PC-3 (cell line): ENCODE measurements around the gene EED. TPM values are rescaled to one million over a fixed set of nuclear protein-coding genes. Genes with fewer than 3 reads are reported as not detected.
A peak's percentile ranks its signal among the peaks of the same experiment; 100 is the strongest.
"Not testable (repeated sequence)": the region's sequence is repeated elsewhere in the genome, so short reads cannot be mapped to it uniquely, and the experiment has no call there.

Source experiments
- ATAC-seq: fragments of 200-7000 bp; cut with Tn5 transposase; 2 replicates; pipeline ENCODE4 v1.9.1; 2020; ENCODE audit warnings: mild to moderate bottlenecking, moderate library complexity
- BruUV-seq: library from RNA; stranded (reverse); fragments of 400-500 nt; replicated peaks from 2 replicates; lab custom pipeline; 2021; lab: Mats Ljungman, UMichigan
- CTCF ChIA-PET: fragments of 300-600 bp; sonication (Branson Sonifier 250); formaldehyde crosslinking; loops from one replicate; lab custom pipeline; 2022; ENCODE audit warnings: antibody characterized with exemption; lab: Charles Lee
- POLR2A ChIA-PET: fragments of 300-600 bp; sonication (Branson Sonifier 250); formaldehyde crosslinking; loops from one replicate; lab custom pipeline; 2022; ENCODE audit warnings: antibody characterized with exemption; ENCODE audit not compliant: unreplicated experiment; lab: Charles Lee
- DNase-seq: peaks from one replicate; pipeline ENCODE4 v3.0.0-alpha.2; 2015
- H2AFZ ChIP-seq: fragments of 300-600 bp; sonication (generic); 2 replicates; pipeline ENCODE4 v1.6.0; 2016; ENCODE audit warnings: antibody characterized with exemption, low read length
- H3F3A ChIP-seq: fragments of 300-600 bp; sonication (generic); one replicate; pipeline ENCODE4 v1.6.0; 2017; ENCODE audit warnings: antibody characterized with exemption, low read length, control low read depth, mild to moderate bottlenecking; ENCODE audit not compliant: unreplicated experiment
- H3K27ac ChIP-seq: fragments of 300-600 bp; sonication (generic); 2 replicates; pipeline ENCODE4 v1.5.1; 2016; ENCODE audit warnings: mild to moderate bottlenecking, low read length
- H3K27me3 ChIP-seq: fragments of 300-600 bp; sonication (generic); 2 replicates; pipeline ENCODE4 v1.6.1; 2016; ENCODE audit warnings: low read length, mixed read lengths
- H3K36me3 ChIP-seq: fragments of 300-600 bp; sonication (generic); 2 replicates; pipeline ENCODE4 v1.6.1; 2016; ENCODE audit warnings: low read depth, mixed run types, low read length, mixed read lengths
- H3K4me1 ChIP-seq: fragments of 300-600 bp; sonication (generic); 2 replicates; pipeline ENCODE4 v1.5.1; 2016; ENCODE audit warnings: low read length; ENCODE audit not compliant: insufficient read depth
- H3K4me2 ChIP-seq: fragments of 300-600 bp; sonication (generic); 2 replicates; pipeline ENCODE4 v1.6.0; 2016; ENCODE audit warnings: low read length
- H3K4me3 ChIP-seq: fragments of 300-600 bp; sonication (generic); 2 replicates; pipeline ENCODE4 v1.5.1; 2016; ENCODE audit warnings: mild to moderate bottlenecking, low read length, mixed read lengths
- H3K79me2 ChIP-seq: fragments of 300-600 bp; sonication (generic); 2 replicates; pipeline ENCODE4 v1.6.1; 2017; ENCODE audit warnings: low read length, mixed read lengths
- H3K9ac ChIP-seq: fragments of 300-600 bp; sonication (generic); 2 replicates; pipeline ENCODE4 v1.6.0; 2016; ENCODE audit warnings: mild to moderate bottlenecking, low read length
- H3K9me2 ChIP-seq: fragments of 300-600 bp; sonication (generic); replicated peaks from 2 replicates; pipeline ENCODE4 v1.6.1; 2016; ENCODE audit warnings: mixed run types, low read length, mixed read lengths
- H3K9me3 ChIP-seq: fragments of 300-600 bp; sonication (generic); 2 replicates; pipeline ENCODE4 v1.6.1; 2016; ENCODE audit warnings: low read length, mixed read lengths
- H4K20me1 ChIP-seq: fragments of 300-600 bp; sonication (generic); 2 replicates; pipeline ENCODE4 v1.6.1; 2016; ENCODE audit warnings: low read length, mixed read lengths
- CTCF ChIP-seq: fragments of 300-600 bp; sonication (generic); conservative IDR thresholded peaks from 2 replicates; pipeline ENCODE4 v1.5.1; 2017; ENCODE audit warnings: antibody characterized with exemption, low read depth, mild to moderate bottlenecking, low read length
- EZH2 ChIP-seq: fragments of 300-600 bp; sonication (generic); IDR thresholded peaks from one replicate; pipeline ENCODE4 v1.6.1; 2017; ENCODE audit warnings: antibody characterized with exemption, mild to moderate bottlenecking, low read length; ENCODE audit not compliant: unreplicated experiment
- EZH2phosphoT487 ChIP-seq: fragments of 300-600 bp; sonication (generic); IDR thresholded peaks from 2 replicates; pipeline ENCODE4 v1.6.1; 2018; ENCODE audit warnings: mild to moderate bottlenecking, antibody characterized with exemption, low read length, borderline replicate concordance
- intact Hi-C: fragments of 100-400 bp; cut with micrococcal nuclease; formaldehyde crosslinking; loops from 2 replicates; pipeline ENCODE4 v1.9.0; 2023
- total RNA-seq: library from RNA; depleted of rRNA; stranded (reverse); fragments of >200 nt; gene quantifications from 2 replicates; pipeline ENCODE4 v1.2.3, GENCODE V29; 2014

EED gene
- total RNA-seq, 1 experiment from 2014 or later, result 17.6 TPM

DNA sequence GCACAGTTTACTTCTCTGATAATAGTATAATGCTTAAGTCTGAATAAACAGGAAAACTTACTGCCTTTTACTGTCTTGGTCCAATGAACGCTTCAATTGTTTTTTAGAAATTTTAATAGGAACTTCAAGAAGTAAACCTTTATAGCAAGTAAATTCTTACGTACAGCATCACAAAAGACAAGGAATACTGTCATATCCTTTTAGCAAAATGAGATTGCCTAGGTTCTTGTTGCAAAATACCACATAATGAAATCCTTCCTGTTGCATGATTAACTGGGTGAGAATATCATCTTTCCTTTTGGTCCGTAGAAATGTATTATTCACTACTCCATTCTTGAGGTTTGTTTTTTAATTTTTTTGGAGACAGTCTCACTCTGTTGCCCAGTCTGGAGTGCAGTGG is 35.2 kb downstream of the EED start:
- CTCF ChIA-PET, result no interaction called here

GRCh38 chr11:86287468-86287796 is 42.9 kb downstream of the EED start:
- DNase-seq (no peak), ATAC-seq (no peak)
- Histone ChIP-seq H3K79me2 (no peaks in the 10 kb centered on the region), H3K9me3 (no peaks in the 10 kb centered on the region), H3K4me2 (no peak overlapping the region), H3F3A (no peaks in the 10 kb centered on the region), H3K9me2 (no peaks in the 10 kb centered on the region), H4K20me1 (no peaks in the 10 kb centered on the region), H2AFZ (no peak overlapping the region), H3K4me3 (no peak overlapping the region), H3K27me3 (no peaks in the 10 kb centered on the region), H3K9ac (no peak overlapping the region), H3K36me3 (no peaks in the 10 kb centered on the region), H3K4me1 (no peaks in the 10 kb centered on the region), H3K27ac (no peak overlapping the region)
- TF ChIP-seq EZH2phosphoT487 (no peak), EZH2 (no peak), CTCF (no peak)
- POLR2A ChIA-PET, result no interaction called here
- intact Hi-C loops, result no loop called here
- no TSS peak for BruUV-seq
- CTCF ChIA-PET, result no interaction called here

More for the DNA sequence above, 35.2 kb downstream of the EED start:
- TF ChIP-seq CTCF (no peak), EZH2phosphoT487 (no peak), EZH2 (no peak)
- no peaks in the 10 kb centered on the region for H3F3A ChIP-seq
- no peak overlapping the region for H3K27ac ChIP-seq
- H3K4me2 ChIP-seq, result no peak overlapping the region
- POLR2A ChIA-PET, result no interaction called here
- no peaks in the 10 kb centered on the region for H3K27me3 ChIP-seq
- H3K79me2 ChIP-seq, result peaks cover 8% of the 10 kb centered on the region; the same call in 1 of the 2 replicates
- H4K20me1 ChIP-seq, result no peaks in the 10 kb centered on the region
- H3K4me3 ChIP-seq, result no peak overlapping the region
- no TSS peak for BruUV-seq
- no peaks in the 10 kb centered on the region for H3K9me3 ChIP-seq
- no peak overlapping the region for H2AFZ ChIP-seq
- DNase-seq, result no peak
- H3K36me3 ChIP-seq, result peaks cover 29% of the 10 kb centered on the region
- ATAC-seq, result no peak
- no peak overlapping the region for H3K9ac ChIP-seq
- H3K4me1 ChIP-seq, result no peaks in the 10 kb centered on the region
- no peaks in the 10 kb centered on the region for H3K9me2 ChIP-seq
- intact Hi-C loops, result no loop called here

GRCh38 chr11:86288776-86289507 is 44.4 kb downstream of the EED start:
- ATAC-seq (no peak), DNase-seq (no peak)
- intact Hi-C loops, result loop anchor here (2.0 kb wide), 1 partner anchor 246 kb away; no protein-coding TSS in a partner anchor
- BruUV-seq, result no TSS peak
- ChIA-PET CTCF (interaction anchor here (0.7 kb wide), 1 partner anchor 22 kb away, joined by 5 read pairs; no protein-coding TSS in a partner anchor), POLR2A (interaction anchor here (0.6 kb wide), 1 partner anchor 80 kb away, joined by 4 read pairs; no protein-coding TSS in a partner anchor)
- no peak overlapping the region for H3K4me3 ChIP-seq
- H2AFZ ChIP-seq, result no peak overlapping the region
- TF ChIP-seq CTCF, result no peak
- no peak for TF ChIP-seq EZH2phosphoT487
- TF ChIP-seq EZH2, result no peak
- no peaks in the 10 kb centered on the region for H3K9me2 ChIP-seq
- H3K9ac ChIP-seq, result no peak overlapping the region
- H3K79me2 ChIP-seq, result no peaks in the 10 kb centered on the region
- H3K27me3 ChIP-seq, result no peaks in the 10 kb centered on the region
- H3K4me2 ChIP-seq, result no peak overlapping the region
- H3K4me1 ChIP-seq, result no peaks in the 10 kb centered on the region
- H3K36me3 ChIP-seq, result no peaks in the 10 kb centered on the region
- no peak overlapping the region for H3K27ac ChIP-seq
- no peaks in the 10 kb centered on the region for H3K9me3 ChIP-seq
- H3F3A ChIP-seq, result no peaks in the 10 kb centered on the region
- no peaks in the 10 kb centered on the region for H4K20me1 ChIP-seq

GRCh38 chr11:86289508-86290280 is 45.1 kb downstream of the EED start:
- intact Hi-C loops, result loop anchor here (2.0 to 5.0 kb wide), 2 partner anchors 247 to 347 kb away; no protein-coding TSS in a partner anchor
- H3K4me1 ChIP-seq, H3F3A ChIP-seq, H3K9me3 ChIP-seq, H3K9ac ChIP-seq, H4K20me1 ChIP-seq, H3K36me3 ChIP-seq, H3K27ac ChIP-seq, H3K9me2 ChIP-seq, BruUV-seq, H3K27me3 ChIP-seq, H3K4me2 ChIP-seq, ATAC-seq, POLR2A ChIA-PET, H2AFZ ChIP-seq, H3K4me3 ChIP-seq, H3K79me2 ChIP-seq: not testable (repeated sequence)
- DNase-seq, result peak; percentile 9
- CTCF ChIA-PET, result interaction anchor here (0.7 kb wide), 1 partner anchor 22 kb away, joined by 5 read pairs; no protein-coding TSS in a partner anchor
